ENCODE results near the gene SIL1. TPM values are rescaled to one million over a fixed set of nuclear protein-coding genes. Genes with fewer than 3 reads are reported as not detected.

SIL1 gene
- total and polyA plus RNA-seq, 2 donors (not counting 3 experiments of a cell fraction or from before 2014, with no cell fraction given): 47.6 to 67.2 TPM

DNA sequence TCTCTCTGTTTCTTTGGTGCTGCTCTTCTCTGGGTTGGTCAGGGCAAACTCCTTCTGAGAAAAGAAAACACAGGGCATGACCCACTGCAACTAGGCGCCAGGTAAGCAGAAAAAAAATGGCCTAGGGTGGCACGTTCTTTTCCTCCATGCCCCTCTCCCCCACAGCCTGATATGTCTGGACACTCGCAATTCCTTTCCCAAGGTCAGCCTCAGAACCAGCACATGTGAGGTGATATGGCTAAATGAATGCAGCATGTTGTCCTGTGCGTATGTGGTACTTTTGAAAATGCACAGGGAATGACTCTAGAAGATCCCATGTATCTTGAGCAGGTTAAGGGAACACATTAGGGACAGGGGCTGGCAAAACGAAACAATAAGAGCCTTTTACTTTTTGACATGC, 77.0 kb downstream of the SIL1 start:
- no peak for TF ChIP-seq CTCF (IDR thresholded peaks at IDR 0.05; ENCODE audit: extremely low read depth in 1 of 2, insufficient read depth in 1 of 2, low read depth in 1 of 2, low read length in 2 of 2)
- no peak for TF ChIP-seq GATA2 (IDR thresholded peaks at IDR 0.05; ENCODE audit: insufficient read depth, insufficient read length, low read depth, low read length)
- TF ChIP-seq EZH2 (IDR thresholded peaks at IDR 0.05; ENCODE audit: borderline replicate concordance, low read depth, low read length, severe bottlenecking): no peak
- TF ChIP-seq JUN (IDR thresholded peaks at IDR 0.05; ENCODE audit: borderline replicate concordance, insufficient read depth, insufficient read length, low read depth): no peak
- no peak for TF ChIP-seq POLR2AphosphoS5 (IDR thresholded peaks at IDR 0.05; ENCODE audit: insufficient read depth, low read depth, low read length)
- no peak for TF ChIP-seq MYC (IDR thresholded peaks at IDR 0.05; ENCODE audit: low read depth, low read length)
- no peak for TF ChIP-seq MAX (IDR thresholded peaks at IDR 0.05; ENCODE audit: insufficient read depth, insufficient read length)
- TF ChIP-seq POLR2A (IDR thresholded peaks at IDR 0.05; ENCODE audit: low read depth, low read length): no peak
- no peak for TF ChIP-seq FOS (IDR thresholded peaks at IDR 0.05; ENCODE audit: borderline replicate concordance, insufficient read depth, low read length)
- dilution Hi-C loops (cut with MboI; ENCODE audit: extremely low pct_ligation_motif_present, low sequenced_read_pairs): no loop called here

More for the DNA sequence above, 77.0 kb downstream of the SIL1 start:
- H3K9me3 ChIP-seq (replicated peaks; ENCODE audit: control insufficient read depth, insufficient read depth, low read length): no peaks in the 10 kb centered on the region
- H3K4me3 ChIP-seq (replicated peaks in 1 of 3; ENCODE audit: insufficient read depth in 1 of 3, low read depth in 1 of 3, low read length in 3 of 3): no peak overlapping the region
- H3K4me2 ChIP-seq (ENCODE audit: insufficient read depth, low read length): no peak overlapping the region
- no peak overlapping the region for H2AFZ ChIP-seq (ENCODE audit: low read depth, low read length)
- ChIA-PET POLR2A (no interaction called here), CTCF (no interaction called here)
- H3K36me3 ChIP-seq (ENCODE audit: control insufficient read depth in 2 of 2, extremely low read depth in 1 of 2, insufficient read depth in 2 of 2, low read length in 2 of 2): peaks cover 0 to 6% of the 10 kb centered on the region in 2 experiments
- no peaks in the 10 kb centered on the region for H4K20me1 ChIP-seq (replicated peaks; ENCODE audit: control insufficient read depth, extremely low read depth, insufficient read depth, low read length)
- H3K4me1 ChIP-seq (ENCODE audit: control insufficient read depth, extremely low read depth, insufficient read depth, low read length): no peaks in the 10 kb centered on the region
- H3K27ac ChIP-seq (ENCODE audit: insufficient read depth, low read depth, low read length): no peak overlapping the region
- no peak for FAIRE-seq
- no peak for DNase-seq (ENCODE audit: low read depth, low spot score)
- intact Hi-C loops (cut with micrococcal nuclease): no loop called here
- H3K9ac ChIP-seq (replicated peaks; ENCODE audit: extremely low read depth, insufficient read depth, low read length): no peak overlapping the region
- no peaks in the 10 kb centered on the region for H3K27me3 ChIP-seq (ENCODE audit: control insufficient read depth in 2 of 2, insufficient read depth in 2 of 2, low read length in 2 of 2)
- H3K9me1 ChIP-seq (replicated peaks; ENCODE audit: control insufficient read depth, extremely low read depth, insufficient read depth, low read length): no peaks in the 10 kb centered on the region
- BruUV-seq (replicated peaks): no TSS peak
- no peaks in the 10 kb centered on the region for H3K79me2 ChIP-seq (ENCODE audit: control insufficient read depth, insufficient read depth, low read length)
